NCI-H1930 (cell line): ENCODE measurements around the gene GALNT2.

Experiments used
- DNase-seq, 2 experiments: peaks; one replicate each; lab custom pipeline; 2025; lab: John Stamatoyannopoulos, UW

Gene GALNT2

DNA sequence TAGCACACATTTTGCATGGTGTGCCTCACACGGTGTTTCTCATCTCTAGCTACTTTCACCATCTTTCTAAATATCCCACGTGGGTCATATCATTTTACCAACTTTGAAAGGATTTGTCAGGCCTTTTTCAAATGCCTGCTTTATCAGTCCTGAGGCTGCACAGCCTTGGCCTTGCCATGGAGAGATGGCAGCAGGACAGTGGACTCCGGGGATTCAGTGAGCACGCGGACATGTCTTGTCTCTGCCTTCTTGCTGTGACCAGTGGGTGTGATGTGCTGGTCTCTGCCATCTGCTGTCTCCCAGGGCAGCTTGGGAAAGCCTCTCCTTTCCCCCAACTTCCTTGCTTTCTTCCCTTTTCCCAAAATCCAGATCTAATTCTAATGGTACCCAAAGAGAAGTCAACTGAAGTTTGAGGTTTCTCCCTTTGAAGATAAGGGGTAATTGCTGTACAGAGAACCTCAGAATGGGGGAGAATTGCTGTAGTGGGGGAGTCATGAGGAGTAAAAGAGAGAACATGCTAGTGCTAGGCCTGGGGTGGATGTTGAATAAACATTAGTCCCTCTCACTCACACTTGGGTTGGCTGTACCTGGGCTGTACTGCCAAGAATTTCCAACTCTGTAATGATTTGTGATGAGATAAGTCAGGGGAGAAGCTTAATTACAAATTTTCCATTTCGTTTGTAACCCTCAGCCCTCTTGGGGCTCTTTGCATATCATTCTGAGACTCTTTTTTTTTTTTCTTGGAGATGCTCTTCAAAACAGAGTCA is 99.5 kb downstream of the GALNT2 start:
- no peak for DNase-seq

DNA sequence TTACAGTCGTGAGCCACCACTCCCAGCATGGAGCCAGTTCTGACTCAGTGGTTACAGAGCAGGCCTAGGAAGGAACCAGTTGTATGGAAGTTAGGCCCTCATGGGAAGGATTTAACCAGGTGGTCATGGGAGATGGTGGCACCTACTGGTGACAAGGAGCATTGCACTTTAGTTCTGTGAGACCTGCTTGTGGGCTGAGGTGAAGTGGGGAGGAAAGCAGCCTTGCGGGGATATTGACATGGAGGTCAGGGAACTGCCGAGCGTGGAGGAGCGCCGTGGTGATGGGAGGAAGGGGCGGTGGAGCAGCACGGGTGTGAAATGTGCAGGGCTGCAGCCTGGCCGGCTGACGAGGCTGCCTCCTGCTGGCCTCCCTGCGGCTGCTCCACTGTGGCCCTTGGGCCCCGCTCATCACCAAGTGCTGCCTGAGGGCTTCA is 100.4 kb downstream of the GALNT2 start:
- DNase-seq: no peak

- no peak for DNase-seq
These were observed 102.6 kb downstream of the GALNT2 start for GRCh38 chr1:230169454-230170152.

- no peak for DNase-seq
These were observed 103.1 kb downstream of the GALNT2 start for GRCh38 chr1:230170153-230170547.

DNA sequence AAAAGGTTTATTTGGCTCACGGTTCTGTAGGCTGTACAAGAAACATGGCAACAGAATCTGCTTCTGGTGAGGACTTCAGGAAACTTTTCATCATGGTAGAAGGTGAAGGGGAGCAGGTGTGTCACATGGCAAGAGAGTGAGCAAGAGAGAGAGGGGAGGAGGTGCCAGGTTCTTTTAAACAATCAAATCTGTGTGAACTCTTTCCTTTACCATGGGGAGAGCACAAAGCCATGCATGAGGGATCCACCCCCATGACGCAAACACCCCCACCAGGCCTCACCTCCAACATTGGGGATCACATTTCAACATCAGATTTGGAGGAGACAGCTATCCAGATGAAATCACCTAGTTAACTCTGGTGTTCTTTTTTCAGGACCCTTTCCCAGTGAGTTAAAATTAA is 103.6 kb downstream of the GALNT2 start:
- no peak for DNase-seq

DNA sequence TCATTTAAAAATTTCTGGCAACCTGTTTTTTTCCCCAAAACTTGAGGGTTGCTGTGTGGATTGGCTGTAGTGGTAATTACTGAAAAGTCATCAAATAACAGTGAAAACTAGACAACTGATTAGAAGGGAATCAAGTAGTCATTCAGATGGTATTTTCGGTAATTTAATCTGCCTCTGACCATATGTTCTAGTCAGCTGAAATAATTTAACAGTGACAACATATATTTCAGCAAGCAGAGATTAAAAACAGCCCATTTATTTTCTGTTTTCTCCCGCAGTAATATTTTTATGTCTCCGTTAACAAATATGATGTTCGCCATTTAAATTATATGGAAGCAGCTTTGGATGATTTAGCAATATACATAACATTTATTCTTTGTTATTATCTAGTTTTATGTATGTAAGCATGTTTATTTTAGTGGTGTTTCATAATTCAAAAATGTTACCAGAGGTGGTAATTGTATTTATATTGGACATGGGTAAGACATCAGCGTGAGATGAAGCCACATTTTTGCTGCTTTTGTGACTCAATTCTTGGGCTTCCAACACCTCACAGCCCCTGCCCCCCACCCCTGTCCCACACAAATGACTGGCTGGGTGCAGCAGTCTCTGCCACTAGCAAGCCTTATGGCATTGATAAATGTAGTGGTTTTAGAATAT is 104.4 kb downstream of the GALNT2 start:
- DNase-seq: no peak

- no peak for DNase-seq
These were observed 105.0 kb downstream of the GALNT2 start for GRCh38 chr1:230172016-230172537.

GRCh38 chr1:230173187-230173975 is 106.3 kb downstream of the GALNT2 start:
- DNase-seq: no peak

GRCh38 chr1:230174041-230174440 is 107.0 kb downstream of the GALNT2 start:
- DNase-seq: no peak

DNA sequence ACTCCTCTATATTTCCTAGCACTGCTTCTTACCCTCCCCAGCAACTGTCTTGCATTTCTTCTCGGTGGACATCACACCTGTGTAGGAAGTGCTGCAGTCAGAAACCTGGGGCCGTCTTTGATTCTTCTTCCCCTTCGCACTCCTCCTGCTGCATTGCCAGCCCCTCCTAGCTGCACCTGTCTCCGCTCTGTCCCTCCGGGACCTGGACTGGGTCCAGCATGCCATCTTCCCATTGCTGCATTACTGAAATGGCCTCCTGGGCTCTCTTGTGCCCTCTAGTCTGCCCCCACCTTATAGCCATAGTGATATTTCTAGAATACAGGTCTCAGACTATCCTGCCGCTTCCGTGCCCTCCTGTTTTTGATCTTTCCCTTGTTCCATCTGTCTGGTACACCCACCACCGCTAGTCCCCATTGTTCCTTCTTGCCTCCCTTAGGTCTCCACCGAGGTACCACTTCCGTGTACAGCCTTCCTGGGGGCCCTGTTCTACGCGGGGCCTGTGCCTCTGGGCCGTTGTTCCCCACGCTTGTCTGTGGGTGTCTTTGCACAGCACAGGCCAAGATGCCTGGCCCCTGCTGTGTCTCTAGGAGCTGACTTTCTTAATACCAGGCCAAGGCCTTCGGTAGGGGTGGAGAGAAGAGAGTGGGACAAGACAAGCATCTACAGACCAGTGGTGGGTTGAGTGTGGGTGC is 107.6 kb downstream of the GALNT2 start:
- DNase-seq: no peak

DNA sequence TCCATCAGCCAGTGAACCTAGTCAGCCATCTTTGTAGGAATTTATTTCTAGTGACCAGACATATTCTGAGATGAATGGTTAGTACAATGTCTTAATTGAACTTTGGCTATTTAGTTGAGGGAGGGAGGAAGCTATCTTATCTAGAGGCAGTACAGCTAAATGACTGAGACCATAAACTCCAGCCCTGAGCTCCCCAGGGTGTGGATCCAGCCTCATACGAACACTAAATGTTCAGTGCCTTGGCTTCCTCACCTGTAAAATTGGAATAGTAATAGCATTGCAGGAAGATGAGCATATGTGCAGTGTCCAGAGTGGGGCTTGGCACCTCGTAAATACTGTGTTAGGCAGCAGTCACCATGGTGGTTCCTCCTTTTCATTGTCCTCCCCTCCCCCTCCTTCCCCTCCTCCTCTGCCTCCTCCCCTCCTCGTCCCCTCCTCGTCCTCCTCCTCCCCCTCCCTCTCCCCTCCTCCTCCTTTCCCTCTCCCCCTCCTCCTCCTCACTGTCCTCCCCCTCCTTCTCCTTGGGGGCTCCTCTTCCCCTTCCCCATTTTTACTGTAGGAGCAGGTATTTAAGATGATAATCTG is 108.2 kb downstream of the GALNT2 start:
- no peak for DNase-seq

GRCh38 chr1:230175839-230176238 is 108.8 kb downstream of the GALNT2 start:
- DNase-seq: no peak

- DNase-seq: no peak
These were observed 109.3 kb downstream of the GALNT2 start for GRCh38 chr1:230176326-230176725.

DNA sequence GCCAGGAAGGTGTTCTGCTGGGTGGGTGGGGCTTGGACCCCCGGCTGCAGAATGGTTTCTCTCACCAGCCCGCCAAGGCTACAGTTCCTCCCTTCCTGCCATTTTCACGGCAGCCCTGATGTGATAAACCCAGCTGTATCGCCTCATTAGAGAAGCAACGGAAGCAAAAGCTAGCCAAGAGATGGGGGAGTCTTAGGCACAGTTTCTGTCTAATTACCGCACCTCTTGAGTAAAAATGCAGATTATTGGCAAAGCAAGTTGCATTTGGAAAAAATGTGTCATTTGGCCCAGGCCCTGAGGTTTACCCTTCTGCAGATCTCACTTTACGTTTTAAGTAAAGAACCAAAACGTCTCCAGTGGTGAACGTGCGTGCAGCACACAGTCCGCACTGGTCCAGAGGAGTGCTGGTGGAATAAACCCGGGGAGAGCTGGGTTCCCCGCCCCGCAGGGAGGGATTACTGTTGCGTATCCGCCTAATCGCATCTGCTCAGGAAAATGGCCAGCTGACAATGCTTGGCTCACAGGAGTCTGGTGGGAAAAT is 109.9 kb downstream of the GALNT2 start:
- no peak for DNase-seq

- DNase-seq: no peak
These were observed 112.2 kb downstream of the GALNT2 start for GRCh38 chr1:230179249-230179648.

DNA sequence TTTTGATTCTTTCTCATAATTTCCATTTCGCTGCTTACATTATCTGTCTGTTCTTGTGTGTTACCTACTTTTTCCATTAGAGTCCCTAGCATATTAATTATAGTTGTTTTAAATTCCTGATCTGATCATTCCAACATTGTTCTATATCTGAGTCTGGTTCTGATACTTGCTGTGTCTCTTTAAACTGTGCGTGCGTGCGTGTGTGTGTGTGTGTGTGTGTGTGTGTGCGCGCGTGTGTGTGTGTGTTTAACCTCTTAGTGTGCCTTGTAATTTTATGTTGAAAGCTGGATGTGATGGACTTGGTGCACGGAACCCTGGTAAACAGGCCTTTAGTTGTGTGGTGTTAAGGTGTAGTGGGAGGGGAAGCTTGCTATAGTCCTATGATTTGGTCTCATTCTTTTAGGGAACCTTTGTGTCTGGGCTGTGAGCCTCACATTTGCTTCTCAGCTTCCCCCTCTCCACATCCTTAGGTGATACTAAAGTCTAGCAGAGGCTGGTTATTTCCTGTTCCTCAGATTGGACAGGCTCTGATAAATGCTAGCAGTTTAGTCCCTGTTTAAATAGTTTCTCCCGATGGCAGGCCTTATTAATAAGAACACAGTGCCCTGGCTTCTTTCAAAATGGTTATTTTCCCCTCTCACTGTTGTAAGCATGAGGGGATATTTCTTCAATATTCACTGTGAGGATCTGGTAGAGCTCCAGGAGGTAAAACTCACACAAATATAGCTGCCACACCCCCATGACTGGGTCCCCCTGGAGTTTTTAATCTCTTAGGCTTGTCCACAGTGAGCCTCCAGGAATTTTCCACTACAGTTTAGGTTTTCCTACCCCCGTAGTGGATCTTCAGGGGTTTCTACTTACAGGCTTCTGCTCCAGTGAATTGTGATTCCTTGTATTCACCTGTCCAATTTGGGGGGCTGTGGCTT is 118.3 kb downstream of the GALNT2 start:
- no peak for DNase-seq

DNA sequence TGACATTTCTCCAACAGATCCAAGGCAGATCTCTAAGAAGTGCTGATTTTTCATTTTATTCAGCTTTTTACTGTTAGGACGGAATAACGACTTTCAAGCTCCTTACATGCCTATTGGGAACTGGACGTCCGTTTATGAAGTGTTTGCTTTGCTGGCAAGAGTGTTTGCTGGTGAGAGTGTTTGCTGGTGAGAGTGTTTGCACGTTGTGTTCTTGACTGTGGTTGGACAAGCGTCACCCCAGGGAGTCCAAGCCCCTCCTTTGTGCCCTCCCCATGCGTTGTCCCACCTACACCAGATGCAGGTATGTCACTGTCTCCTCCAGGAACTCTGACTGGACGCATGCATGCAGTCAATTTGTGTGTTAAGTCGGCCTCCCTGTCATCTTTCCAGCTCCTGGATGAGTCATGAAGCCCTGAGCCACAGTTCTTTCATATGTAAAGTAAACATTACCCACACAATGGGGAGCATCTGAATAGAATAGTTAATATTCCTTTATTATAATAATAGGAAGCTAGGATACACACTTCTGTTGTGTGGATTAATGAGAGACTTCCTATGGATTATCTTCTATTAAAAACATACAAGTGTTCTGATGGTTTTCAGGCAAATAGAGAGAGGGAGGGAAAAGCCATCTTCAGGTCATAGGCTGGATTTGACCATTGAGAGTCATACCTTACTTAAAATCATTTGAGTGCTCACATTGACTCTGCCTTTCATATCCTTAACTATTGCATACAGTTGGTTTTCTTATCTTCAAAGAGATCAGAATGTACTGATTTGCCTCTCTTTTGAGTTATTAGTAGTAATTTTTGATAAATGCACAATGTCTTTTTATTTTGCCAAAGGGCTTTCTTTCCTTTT is 119.2 kb downstream of the GALNT2 start:
- DNase-seq: peak in 1 of 2 experiments; percentile 30

DNA sequence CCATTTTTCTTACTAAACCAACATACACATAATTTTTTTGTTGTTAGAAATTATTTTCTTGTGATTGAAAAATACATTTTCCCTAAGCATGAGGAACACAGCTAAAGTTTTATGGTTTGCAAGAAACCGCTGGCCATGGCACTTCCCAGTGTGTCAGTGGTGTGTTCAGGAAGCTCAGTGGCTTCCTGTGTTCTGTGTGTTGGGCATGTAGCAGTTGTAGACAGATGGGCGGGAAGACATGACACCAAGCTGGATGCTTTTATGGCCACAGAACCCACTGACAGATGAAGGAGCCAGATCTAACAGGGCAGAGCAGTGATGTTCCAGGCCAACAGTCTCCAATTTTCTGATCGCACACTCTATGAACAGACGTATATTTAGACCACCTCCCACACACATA is 119.8 kb downstream of the GALNT2 start:
- DNase-seq: no peak

GRCh38 chr1:230187290-230187689 is 120.3 kb downstream of the GALNT2 start:
- no peak for DNase-seq
